HL-60 (cell line): ENCODE measurements around the gene TRAPPC3L.

ENCODE experiments used
- DNase-seq, 2 experiments: peaks; one replicate each; pipeline ENCODE4 v3.0.0-alpha.2; 2010 to 2020; ENCODE audit warnings: low read depth in 1 of 2, low spot score in 1 of 2
- H3K27ac ChIP-seq: fragments of 250-450 bp; sonication (Bioruptor Pico); replicated peaks from 2 replicates; pipeline ENCODE4 v1.5.1; 2020; ENCODE audit warnings: mild to moderate bottlenecking, moderate library complexity
- H3K27me3 ChIP-seq: fragments of 250-450 bp; sonication (Bioruptor Pico); 2 replicates; pipeline ENCODE4 v1.5.1; 2021; ENCODE audit warnings: mild to moderate bottlenecking, moderate library complexity; ENCODE audit not compliant: insufficient read depth, poor library complexity, severe bottlenecking
- H3K4me3 ChIP-seq: replicated peaks from 2 replicates; pipeline ENCODE4 v1.5.1; 2011; ENCODE audit warnings: mild to moderate bottlenecking, control low read depth, low read length; ENCODE audit not compliant: insufficient read depth
- GABPA ChIP-seq: IDR thresholded peaks from 2 replicates; pipeline ENCODE4 v1.6.1; 2012; ENCODE audit warnings: low read depth
- POLR2AphosphoS5 ChIP-seq: IDR thresholded peaks from 2 replicates; pipeline ENCODE4 v1.6.1; 2012; ENCODE audit warnings: low read depth
- SPI1 ChIP-seq: IDR thresholded peaks from 2 replicates; pipeline ENCODE4 v1.6.1; 2012; ENCODE audit warnings: low read depth, mild to moderate bottlenecking, borderline replicate concordance
- TF ChIP-seq, protein P1 (sequence below): IDR thresholded peaks from 2 replicates; pipeline ENCODE4 v1.6.1; 2012; ENCODE audit warnings: low read depth; ENCODE audit not compliant: insufficient replicate concordance
- TF ChIP-seq, protein P2 (sequence below): IDR thresholded peaks from one replicate; pipeline ENCODE4 v1.5.1; 2011; ENCODE audit warnings: low read length, control low read depth, inconsistent platforms; ENCODE audit not compliant: insufficient read depth

The TRAPPC3L gene

DNA sequence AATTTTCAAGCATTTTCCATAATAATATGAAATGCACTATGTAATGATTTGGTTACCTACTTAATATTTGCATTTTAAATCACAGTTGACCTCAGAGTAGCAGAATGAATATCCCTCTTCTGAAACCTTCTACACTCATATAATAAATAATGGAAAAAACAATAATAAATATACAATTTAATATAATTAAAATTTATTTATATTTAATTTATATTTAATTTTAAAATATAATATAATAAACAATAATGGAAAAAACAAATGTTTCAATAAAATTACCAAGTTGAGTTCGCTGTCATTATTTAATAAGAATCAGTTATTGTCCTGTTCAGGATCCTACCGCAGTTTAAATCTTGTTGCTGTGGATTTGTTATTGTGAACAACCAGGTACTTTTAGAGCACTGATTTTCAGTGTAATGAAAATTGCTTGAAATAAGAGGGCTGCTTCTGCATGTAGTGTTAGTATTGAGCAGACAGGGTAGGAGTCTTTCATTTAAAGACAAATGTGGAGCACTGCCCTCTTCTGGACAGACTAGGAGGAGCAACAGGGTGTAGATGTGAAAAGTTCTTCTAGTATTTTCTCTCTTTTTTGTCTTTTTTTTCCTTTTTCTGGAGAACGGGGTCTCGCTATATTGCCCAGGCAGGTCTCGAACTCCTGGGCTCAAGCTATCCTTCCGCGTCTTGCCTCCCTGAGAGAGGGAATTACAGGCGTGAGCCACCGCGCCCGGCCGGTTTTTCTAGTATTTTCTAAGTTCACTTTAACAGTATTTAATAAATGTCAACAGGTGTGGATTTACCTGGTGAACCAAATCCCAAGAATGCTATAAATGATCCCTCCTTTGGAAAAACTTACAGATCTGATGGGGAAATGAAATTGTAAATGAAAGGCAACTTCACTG, 13.6 kb downstream of the TRAPPC3L start:
- peak; percentile 42 to 73 for DNase-seq
- no peak overlapping the region for H3K4me3 ChIP-seq
- TF ChIP-seq, protein P1, sequence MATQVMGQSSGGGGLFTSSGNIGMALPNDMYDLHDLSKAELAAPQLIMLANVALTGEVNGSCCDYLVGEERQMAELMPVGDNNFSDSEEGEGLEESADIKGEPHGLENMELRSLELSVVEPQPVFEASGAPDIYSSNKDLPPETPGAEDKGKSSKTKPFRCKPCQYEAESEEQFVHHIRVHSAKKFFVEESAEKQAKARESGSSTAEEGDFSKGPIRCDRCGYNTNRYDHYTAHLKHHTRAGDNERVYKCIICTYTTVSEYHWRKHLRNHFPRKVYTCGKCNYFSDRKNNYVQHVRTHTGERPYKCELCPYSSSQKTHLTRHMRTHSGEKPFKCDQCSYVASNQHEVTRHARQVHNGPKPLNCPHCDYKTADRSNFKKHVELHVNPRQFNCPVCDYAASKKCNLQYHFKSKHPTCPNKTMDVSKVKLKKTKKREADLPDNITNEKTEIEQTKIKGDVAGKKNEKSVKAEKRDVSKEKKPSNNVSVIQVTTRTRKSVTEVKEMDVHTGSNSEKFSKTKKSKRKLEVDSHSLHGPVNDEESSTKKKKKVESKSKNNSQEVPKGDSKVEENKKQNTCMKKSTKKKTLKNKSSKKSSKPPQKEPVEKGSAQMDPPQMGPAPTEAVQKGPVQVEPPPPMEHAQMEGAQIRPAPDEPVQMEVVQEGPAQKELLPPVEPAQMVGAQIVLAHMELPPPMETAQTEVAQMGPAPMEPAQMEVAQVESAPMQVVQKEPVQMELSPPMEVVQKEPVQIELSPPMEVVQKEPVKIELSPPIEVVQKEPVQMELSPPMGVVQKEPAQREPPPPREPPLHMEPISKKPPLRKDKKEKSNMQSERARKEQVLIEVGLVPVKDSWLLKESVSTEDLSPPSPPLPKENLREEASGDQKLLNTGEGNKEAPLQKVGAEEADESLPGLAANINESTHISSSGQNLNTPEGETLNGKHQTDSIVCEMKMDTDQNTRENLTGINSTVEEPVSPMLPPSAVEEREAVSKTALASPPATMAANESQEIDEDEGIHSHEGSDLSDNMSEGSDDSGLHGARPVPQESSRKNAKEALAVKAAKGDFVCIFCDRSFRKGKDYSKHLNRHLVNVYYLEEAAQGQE: no peak
- TF ChIP-seq, protein P2, sequence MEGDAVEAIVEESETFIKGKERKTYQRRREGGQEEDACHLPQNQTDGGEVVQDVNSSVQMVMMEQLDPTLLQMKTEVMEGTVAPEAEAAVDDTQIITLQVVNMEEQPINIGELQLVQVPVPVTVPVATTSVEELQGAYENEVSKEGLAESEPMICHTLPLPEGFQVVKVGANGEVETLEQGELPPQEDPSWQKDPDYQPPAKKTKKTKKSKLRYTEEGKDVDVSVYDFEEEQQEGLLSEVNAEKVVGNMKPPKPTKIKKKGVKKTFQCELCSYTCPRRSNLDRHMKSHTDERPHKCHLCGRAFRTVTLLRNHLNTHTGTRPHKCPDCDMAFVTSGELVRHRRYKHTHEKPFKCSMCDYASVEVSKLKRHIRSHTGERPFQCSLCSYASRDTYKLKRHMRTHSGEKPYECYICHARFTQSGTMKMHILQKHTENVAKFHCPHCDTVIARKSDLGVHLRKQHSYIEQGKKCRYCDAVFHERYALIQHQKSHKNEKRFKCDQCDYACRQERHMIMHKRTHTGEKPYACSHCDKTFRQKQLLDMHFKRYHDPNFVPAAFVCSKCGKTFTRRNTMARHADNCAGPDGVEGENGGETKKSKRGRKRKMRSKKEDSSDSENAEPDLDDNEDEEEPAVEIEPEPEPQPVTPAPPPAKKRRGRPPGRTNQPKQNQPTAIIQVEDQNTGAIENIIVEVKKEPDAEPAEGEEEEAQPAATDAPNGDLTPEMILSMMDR: peak; percentile 71
- H3K27ac ChIP-seq: no peak overlapping the region
- no peaks in the 10 kb centered on the region for H3K27me3 ChIP-seq

DNA sequence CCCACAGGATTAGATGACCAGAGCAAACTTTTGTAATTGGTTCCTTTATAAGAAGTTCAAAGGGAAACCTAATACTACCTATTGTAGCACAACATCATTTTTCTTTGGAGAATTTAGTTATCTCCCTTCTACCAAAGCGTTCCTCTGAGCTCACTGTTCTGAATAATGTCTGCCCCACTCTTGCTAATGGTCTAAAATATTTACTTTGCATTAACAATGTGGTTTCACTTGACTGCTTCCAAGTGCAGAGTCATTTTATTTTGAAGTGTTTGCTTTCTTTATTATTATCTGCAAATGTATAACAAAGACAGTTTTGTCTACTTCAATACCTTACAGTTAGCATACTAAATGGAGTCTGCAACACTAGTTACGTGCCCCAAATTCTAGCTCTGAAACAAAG, 15.0 kb downstream of the TRAPPC3L start:
- no peak for DNase-seq
- TF ChIP-seq, protein P2: no peak
- H3K27me3 ChIP-seq: no peaks in the 10 kb centered on the region
- H3K4me3 ChIP-seq: no peak overlapping the region
- H3K27ac ChIP-seq: no peak overlapping the region

DNA sequence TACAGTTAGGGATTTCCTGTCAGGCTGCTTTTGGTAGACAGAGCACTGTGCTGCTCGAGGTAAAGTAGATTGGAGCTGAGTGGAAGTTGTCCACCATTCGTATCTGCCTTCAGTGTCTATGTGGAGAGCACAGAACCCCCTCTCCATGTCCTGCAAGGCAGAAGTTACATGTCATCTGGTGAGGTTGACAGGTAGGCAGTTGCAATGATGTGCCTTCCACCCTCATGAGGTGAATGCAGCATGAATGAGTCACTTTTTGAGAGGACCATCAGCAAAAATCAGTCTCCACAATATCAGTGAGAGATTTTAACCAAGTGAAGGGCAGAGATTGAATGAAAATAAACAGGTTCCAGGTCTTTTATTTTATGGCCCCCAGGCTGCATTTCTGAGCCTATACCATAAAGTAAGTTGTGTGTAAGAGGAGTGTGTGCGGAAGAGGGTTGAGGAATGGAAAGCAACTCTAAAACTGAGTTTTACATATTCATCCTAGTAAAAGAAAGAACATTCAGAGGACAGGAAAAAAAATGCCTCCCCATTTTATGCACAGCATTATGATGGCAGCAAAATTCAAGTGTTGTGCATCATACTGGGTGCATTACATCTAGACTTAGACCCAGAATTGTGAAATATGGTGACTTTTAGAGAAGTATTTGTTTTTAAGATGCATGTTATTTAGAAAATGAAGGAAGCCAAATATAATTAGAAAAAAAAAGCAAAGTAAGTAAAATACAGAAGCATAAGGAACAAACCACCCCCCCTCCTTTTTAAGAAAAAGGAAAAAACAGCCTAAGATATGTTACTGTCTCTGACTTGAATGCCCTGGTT, 15.8 kb downstream of the TRAPPC3L start:
- Histone ChIP-seq H3K4me3 (no peak overlapping the region), H3K27me3 (no peaks in the 10 kb centered on the region), H3K27ac (no peak overlapping the region)
- no peak for DNase-seq
- TF ChIP-seq SPI1: no peak
- TF ChIP-seq, protein P1: no peak

DNA sequence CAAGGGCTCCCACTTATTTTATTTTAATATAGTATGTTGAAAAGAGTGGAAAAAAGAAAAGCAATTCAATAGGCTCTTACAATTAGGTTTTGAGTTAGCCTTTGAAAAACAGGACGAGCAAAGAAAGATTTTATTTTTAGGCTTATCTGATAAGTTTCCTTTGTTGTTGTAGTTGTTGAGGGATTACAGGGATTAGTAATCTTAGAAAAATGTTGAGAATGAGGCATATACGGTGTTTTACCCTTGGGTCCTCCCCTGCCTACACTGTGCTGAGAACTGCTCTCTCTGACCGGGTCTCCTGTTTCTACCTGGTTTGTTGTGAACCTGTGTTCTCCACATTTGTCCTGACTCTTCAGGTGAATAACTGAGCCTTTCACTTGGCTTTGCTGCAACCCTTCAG, 16.7 kb downstream of the TRAPPC3L start:
- no peaks in the 10 kb centered on the region for H3K27me3 ChIP-seq
- DNase-seq: no peak
- no peak overlapping the region for H3K27ac ChIP-seq
- H3K4me3 ChIP-seq: no peak overlapping the region
- TF ChIP-seq GABPA: no peak
- TF ChIP-seq SPI1: no peak
- TF ChIP-seq, protein P1: no peak
- TF ChIP-seq, protein P2: no peak
- TF ChIP-seq POLR2AphosphoS5: no peak
